HFFc6 (cell line): ENCODE data around the gene MYO1D. TPM values are rescaled to one million over a fixed set of nuclear protein-coding genes. Genes with fewer than 3 reads are reported as not detected.
A peak's percentile ranks its signal among the peaks of the same experiment; 100 is the strongest.

Experiments used
- DNase-seq: peaks from one replicate; pipeline ENCODE4 v3.0.0-alpha.2; 2018
- H3K27ac Mint-ChIP-seq: 2 replicates; pipeline ENCODE4 v1.8.0; 2020; ENCODE audit warnings: mild to moderate bottlenecking, mixed read lengths
- H3K27me3 Mint-ChIP-seq: 2 replicates; pipeline ENCODE4 v1.8.0; 2021; ENCODE audit warnings: mild to moderate bottlenecking, moderate library complexity, mixed read lengths; ENCODE audit not compliant: insufficient read depth
- H3K36me3 Mint-ChIP-seq: 2 replicates; pipeline ENCODE4 v1.8.0; 2021; ENCODE audit warnings: low read depth, mixed read lengths
- H3K4me1 Mint-ChIP-seq: 2 replicates; pipeline ENCODE4 v1.8.0; 2020; ENCODE audit warnings: low read depth, mixed read lengths
- H3K4me3 Mint-ChIP-seq: 2 replicates; pipeline ENCODE4 v1.8.0; 2020; ENCODE audit warnings: mild to moderate bottlenecking, moderate library complexity, mixed read lengths
- H3K9me3 Mint-ChIP-seq: 2 replicates; pipeline ENCODE4 v1.8.0; 2020; ENCODE audit warnings: mild to moderate bottlenecking, mixed read lengths
- CTCF ChIP-seq: fragments of 200-600 bp; sonication (generic); IDR thresholded peaks from 2 replicates; pipeline ENCODE4 v1.5.0; 2021; ENCODE audit warnings: antibody characterized with exemption, mild to moderate bottlenecking
- total RNA-seq, 6 experiments: library from RNA; stranded (reverse); fragmentation: NEBNext Ultra II Directional; extraction: Animal tissue kit (Norgen Biotek cat#: 25700); gene quantifications; 2 replicates in 1 of 6; 3 replicates in 5 of 6; pipeline ENCODE4 v1.2.3, GENCODE V29; 2021

Gene MYO1D
- total RNA-seq, 6 experiments from 2014 or later = 3.8 to 28.8 (median 4.8) TPM

- peaks cover 2% of the 10 kb centered on the region; the same call in 1 of the 2 replicates for H3K27me3 Mint-ChIP-seq
- H3K9me3 Mint-ChIP-seq = no peaks in the 10 kb centered on the region
- H3K4me3 Mint-ChIP-seq = no peak overlapping the region
- no peak overlapping the region for H3K27ac Mint-ChIP-seq
- no peaks in the 10 kb centered on the region for H3K36me3 Mint-ChIP-seq
- peaks cover 51% of the 10 kb centered on the region for H3K4me1 Mint-ChIP-seq
- TF ChIP-seq CTCF = no peak
- DNase-seq = no peak
Observed at GRCh38 chr17:32502013-32502412, 374.9 kb downstream of the MYO1D start.

GRCh38 chr17:32498391-32498790 is 378.5 kb downstream of the MYO1D start:
- no peak for TF ChIP-seq CTCF
- H3K9me3 Mint-ChIP-seq = no peaks in the 10 kb centered on the region
- no peak for DNase-seq
- H3K4me1 Mint-ChIP-seq = peaks cover 39% of the 10 kb centered on the region
- 0 out of 2 replicates have a peak, but pooled peaks cover 2% of the 10 kb centered on the region for H3K27me3 Mint-ChIP-seq
- H3K36me3 Mint-ChIP-seq = no peaks in the 10 kb centered on the region
- no peak overlapping the region; the same call in 1 of the 2 replicates for H3K27ac Mint-ChIP-seq
- H3K4me3 Mint-ChIP-seq = no peak overlapping the region

- 0 out of 2 replicates have a peak, but pooled peaks cover 2% of the 10 kb centered on the region for H3K27me3 Mint-ChIP-seq
- peaks cover 37% of the 10 kb centered on the region for H3K4me1 Mint-ChIP-seq
- DNase-seq = peak; percentile 20
- no peak overlapping the region for H3K4me3 Mint-ChIP-seq
- no peaks in the 10 kb centered on the region for H3K36me3 Mint-ChIP-seq
- peak; percentile 28; the same call in 1 of the 2 replicates for TF ChIP-seq CTCF
- peak overlapping the region; percentile 93 for H3K27ac Mint-ChIP-seq
- H3K9me3 Mint-ChIP-seq = no peaks in the 10 kb centered on the region
Observed at GRCh38 chr17:32497431-32498205, 379.3 kb downstream of the MYO1D start.

GRCh38 chr17:32496395-32497073 is 380.4 kb downstream of the MYO1D start:
- Mint-ChIP-seq H3K9me3 (no peaks in the 10 kb centered on the region), H3K4me1 (peaks cover 37% of the 10 kb centered on the region), H3K36me3 (no peaks in the 10 kb centered on the region), H3K27me3 (0 out of 2 replicates have a peak, but pooled peaks cover 2% of the 10 kb centered on the region), H3K27ac (peak overlapping the region; percentile 93), H3K4me3 (peak overlapping the region; percentile 58; the same call in 1 of the 2 replicates)
- no peak for TF ChIP-seq CTCF
- peak; percentile 77 for DNase-seq

- Mint-ChIP-seq H3K4me1 (peaks cover 37% of the 10 kb centered on the region), H3K27ac (peak overlapping the region; percentile 51), H3K36me3 (no peaks in the 10 kb centered on the region), H3K4me3 (no peak overlapping the region), H3K27me3 (0 out of 2 replicates have a peak, but pooled peaks cover 2% of the 10 kb centered on the region), H3K9me3 (no peaks in the 10 kb centered on the region)
- DNase-seq = no peak
- TF ChIP-seq CTCF = no peak
Observed at GRCh38 chr17:32495359-32496231, 381.3 kb downstream of the MYO1D start.
